GM21390 (cell line): ENCODE measurements around the gene KIAA0513.
A peak's percentile ranks its signal among the peaks of the same experiment; 100 is the strongest.

Experiments used
- ATAC-seq: cut with Tn5 transposase; IDR thresholded peaks from one replicate; pipeline ENCODE4 v1.9.1; 2021; ENCODE audit not compliant: unreplicated experiment

The KIAA0513 gene

GRCh38 chr16:85087899-85088569, 60.4 kb downstream of the KIAA0513 start:
- ATAC-seq: no peak

- ATAC-seq: no peak
Measured at GRCh38 chr16:85088570-85089199, 61.1 kb downstream of the KIAA0513 start.

- no peak for ATAC-seq
Measured at GRCh38 chr16:85089525-85089924, 61.9 kb downstream of the KIAA0513 start.

GRCh38 chr16:85090181-85090580, 62.6 kb downstream of the KIAA0513 start:
- ATAC-seq: no peak

GRCh38 chr16:85090873-85091521, 63.4 kb downstream of the KIAA0513 start:
- no peak for ATAC-seq

GRCh38 chr16:85091522-85091910, 63.9 kb downstream of the KIAA0513 start:
- no peak for ATAC-seq

GRCh38 chr16:85092309-85092708, 64.7 kb downstream of the KIAA0513 start:
- ATAC-seq: no peak

- ATAC-seq: no peak
Measured at GRCh38 chr16:85092851-85093250, 65.3 kb downstream of the KIAA0513 start.

GRCh38 chr16:85093705-85094104, 66.1 kb downstream of the KIAA0513 start:
- ATAC-seq: no peak

GRCh38 chr16:85094176-85094805, 66.7 kb downstream of the KIAA0513 start:
- no peak for ATAC-seq

- ATAC-seq: no peak
Measured at GRCh38 chr16:85094812-85095211, 67.2 kb downstream of the KIAA0513 start.

GRCh38 chr16:85096921-85097320, 69.3 kb downstream of the KIAA0513 start:
- ATAC-seq: no peak

GRCh38 chr16:85098565-85098964, 71.0 kb downstream of the KIAA0513 start:
- no peak for ATAC-seq

- ATAC-seq: no peak
Measured at GRCh38 chr16:85100265-85100664, 72.7 kb downstream of the KIAA0513 start.

- ATAC-seq: no peak
Measured at GRCh38 chr16:85101956-85102630, 74.5 kb downstream of the KIAA0513 start.

GRCh38 chr16:85103114-85104079, 75.8 kb downstream of the KIAA0513 start:
- ATAC-seq: no peak

GRCh38 chr16:85104147-85104546, 76.6 kb downstream of the KIAA0513 start:
- no peak for ATAC-seq

- ATAC-seq: peak; percentile 60
Measured at GRCh38 chr16:85104821-85105391, 77.3 kb downstream of the KIAA0513 start.

- no peak for ATAC-seq
Measured at GRCh38 chr16:85105475-85105874, 77.9 kb downstream of the KIAA0513 start.

- ATAC-seq: no peak
Measured at GRCh38 chr16:85107083-85107482, 79.5 kb downstream of the KIAA0513 start.
